ENCODE results near the gene SH3RF3. TPM values are rescaled to one million over a fixed set of nuclear protein-coding genes. Genes with fewer than 3 reads are reported as not detected.

The SH3RF3 gene
- total and polyA plus RNA-seq, 2 of the 13 experiments (the other 11 are each of a cell fraction or from before 2014, with no cell fraction given): 0.04 TPM; not detected in 1

- TF ChIP-seq ZHX2 (IDR thresholded peaks at IDR 0.05; ENCODE audit: low read depth) (no peak), ZHX2 (CRISPR knock-in tag; IDR thresholded peaks at IDR 0.05; ENCODE audit: borderline replicate concordance) (no peak), IRF9 (CRISPR knock-in tag; IDR thresholded peaks at IDR 0.05; ENCODE audit: borderline replicate concordance) (no peak), ZBTB25 (CRISPR knock-in tag; IDR thresholded peaks at IDR 0.05) (no peak), EZH2 (conservative IDR thresholded peaks at IDR 0.05; ENCODE audit: low read depth, low read length) (no peak), CERS6 (CRISPR knock-in tag; IDR thresholded peaks at IDR 0.05) (no peak)
Observed at GRCh38 chr2:109391243-109391642, 262.2 kb downstream of the SH3RF3 start (continued).
